Measurements from ENCODE around the gene XCL1.
"Not testable (repeated sequence)": the region's sequence is repeated elsewhere in the genome, so short reads cannot be mapped to it uniquely, and the experiment has no call there.

Gene XCL1

DNA sequence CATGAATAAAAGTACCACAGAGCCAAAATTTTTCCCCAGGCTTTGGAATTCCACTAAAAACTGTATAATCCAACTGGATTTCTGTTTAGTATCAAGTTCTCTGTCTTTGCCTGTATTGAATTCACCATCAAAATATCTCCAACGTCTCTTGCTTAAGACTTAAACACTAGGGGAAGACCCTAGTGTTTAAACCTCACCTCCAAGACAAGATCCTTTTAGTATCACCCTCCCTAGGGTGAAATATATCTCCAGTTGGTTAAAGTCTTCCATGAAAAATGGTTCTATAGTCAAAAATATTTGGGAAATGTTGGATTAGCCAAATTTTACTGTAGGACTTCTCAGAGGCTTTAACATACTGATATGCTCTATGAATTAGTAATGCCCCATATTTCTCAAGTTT lies 8.1 kb upstream of the XCL1 start:
- DNase-seq: no peak

GRCh38 chr1:168570652-168571051 lies 5.8 kb upstream of the XCL1 start:
- DNase-seq: no peak

DNA sequence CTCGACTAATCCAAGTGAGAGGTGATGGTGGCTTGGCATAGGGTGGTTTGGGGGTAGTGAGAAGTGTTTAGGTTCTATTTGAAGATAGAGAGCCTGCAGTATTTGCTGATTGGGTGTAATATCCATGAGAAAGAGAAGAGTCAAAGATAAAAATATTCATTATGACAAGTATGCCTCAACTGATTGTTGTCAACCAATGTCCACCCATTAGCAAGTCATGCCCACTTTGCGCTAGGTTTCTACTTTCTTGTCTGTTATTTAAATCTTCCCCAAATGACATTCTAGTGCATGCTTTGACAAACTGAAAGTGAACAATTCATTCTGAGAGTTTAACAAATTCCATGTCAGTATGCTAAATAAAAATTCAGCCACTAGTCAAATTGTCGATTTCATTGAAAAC lies 3.8 kb upstream of the XCL1 start:
- DNase-seq: no peak

DNA sequence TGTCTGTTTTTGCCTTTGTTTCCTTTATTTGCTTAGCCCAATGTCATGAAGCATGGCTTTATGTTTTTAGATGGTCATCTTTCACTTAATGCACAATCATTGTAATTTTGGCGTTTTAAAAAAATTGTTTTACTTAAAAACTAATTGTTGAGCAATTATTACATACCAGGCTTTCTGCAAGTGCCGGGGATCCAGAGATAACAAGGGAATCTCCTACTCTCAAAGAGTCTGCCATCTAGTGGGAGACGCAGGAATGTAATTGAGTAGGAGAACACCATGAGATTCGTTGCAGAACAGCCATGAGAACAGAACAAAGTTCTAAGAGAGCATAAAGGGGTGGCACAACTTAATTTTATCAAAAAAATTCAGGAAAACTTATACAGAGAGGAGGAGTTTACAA lies 2.2 kb upstream of the XCL1 start:
- DNase-seq: not testable (repeated sequence)

DNA sequence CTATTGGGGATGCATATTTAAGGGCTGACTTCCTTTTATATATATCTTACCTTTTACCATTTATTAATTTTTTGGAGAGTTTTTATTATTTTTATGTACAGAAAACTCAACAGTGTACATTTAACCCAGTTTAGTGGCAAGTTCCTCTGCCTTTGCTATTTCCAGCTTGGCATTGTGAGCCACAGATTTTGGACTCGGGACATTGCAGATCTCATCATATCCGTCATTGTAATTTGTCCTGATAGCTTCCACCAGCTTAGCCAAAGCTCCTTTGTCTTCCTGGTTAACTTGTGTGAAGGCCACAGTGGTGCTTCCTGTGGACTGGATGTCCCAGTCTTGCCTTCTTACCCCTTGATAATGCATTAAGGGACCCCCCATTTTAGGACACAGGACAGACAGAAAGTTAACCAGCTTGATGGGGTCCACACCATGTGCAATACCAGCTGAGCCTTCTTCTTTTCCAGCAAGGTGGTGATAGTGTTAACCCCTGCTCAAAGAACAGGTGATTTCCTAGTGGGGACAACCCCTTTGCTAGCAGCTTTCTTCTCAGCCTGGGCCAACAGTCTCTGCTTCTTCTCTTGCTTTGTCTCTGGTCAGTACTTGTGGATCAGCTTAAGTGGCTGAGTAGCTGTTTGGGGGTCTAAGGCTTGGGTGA lies 2.3 kb downstream of the XCL1 start:
- not testable (repeated sequence) for DNase-seq

GRCh38 chr1:168580290-168580689 lies 3.9 kb downstream of the XCL1 start:
- DNase-seq: not testable (repeated sequence)

DNA sequence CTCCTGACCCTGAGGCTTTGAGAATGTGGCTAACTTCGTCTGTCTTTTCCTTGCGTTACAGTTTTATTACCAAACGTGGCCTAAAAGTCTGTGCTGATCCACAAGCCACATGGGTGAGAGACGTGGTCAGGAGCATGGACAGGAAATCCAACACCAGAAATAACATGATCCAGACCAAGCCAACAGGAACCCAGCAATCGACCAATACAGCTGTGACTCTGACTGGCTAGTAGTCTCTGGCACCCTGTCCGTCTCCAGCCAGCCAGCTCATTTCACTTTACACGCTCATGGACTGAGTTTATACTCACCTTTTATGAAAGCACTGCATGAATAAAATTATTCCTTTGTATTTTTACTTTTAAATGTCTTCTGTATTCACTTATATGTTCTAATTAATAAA lies 4.6 kb downstream of the XCL1 start:
- not testable (repeated sequence) for DNase-seq

- no peak for DNase-seq
Observed at GRCh38 chr1:168581817-168582572, 5.6 kb downstream of the XCL1 start.

- no peak for DNase-seq
Observed at GRCh38 chr1:168582688-168583336, 6.4 kb downstream of the XCL1 start.

- no peak for DNase-seq
Observed at GRCh38 chr1:168583571-168583970, 7.2 kb downstream of the XCL1 start.

- DNase-seq: no peak
Observed at GRCh38 chr1:168585191-168585590, 8.8 kb downstream of the XCL1 start.

DNA sequence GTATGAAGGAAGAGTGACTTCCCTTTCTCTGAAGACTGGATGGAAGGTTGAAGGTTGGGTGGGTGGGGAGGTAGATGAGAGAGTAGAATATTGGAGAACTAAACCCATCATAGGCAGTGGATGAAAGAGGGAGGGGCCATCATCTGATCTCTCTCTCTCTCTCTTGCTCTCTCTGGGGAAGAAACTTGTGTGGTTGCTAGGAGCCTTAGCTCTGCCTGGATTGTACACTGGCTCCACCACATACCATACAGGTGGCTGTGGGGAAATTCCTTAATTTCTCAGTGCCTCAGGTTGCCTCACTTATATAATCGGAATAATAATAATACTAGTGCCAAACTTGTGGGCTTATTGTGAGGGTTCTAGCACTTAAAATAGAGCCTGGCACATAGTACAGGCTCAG lies 9.5 kb downstream of the XCL1 start:
- no peak for DNase-seq

GRCh38 chr1:168589167-168589566 lies 12.8 kb downstream of the XCL1 start:
- no peak for DNase-seq

GRCh38 chr1:168591066-168591465 lies 14.7 kb downstream of the XCL1 start:
- no peak for DNase-seq

GRCh38 chr1:168591641-168592250 lies 15.3 kb downstream of the XCL1 start:
- no peak for DNase-seq

- not testable (repeated sequence) for DNase-seq
Observed at GRCh38 chr1:168595403-168595802, 19.0 kb downstream of the XCL1 start.

DNA sequence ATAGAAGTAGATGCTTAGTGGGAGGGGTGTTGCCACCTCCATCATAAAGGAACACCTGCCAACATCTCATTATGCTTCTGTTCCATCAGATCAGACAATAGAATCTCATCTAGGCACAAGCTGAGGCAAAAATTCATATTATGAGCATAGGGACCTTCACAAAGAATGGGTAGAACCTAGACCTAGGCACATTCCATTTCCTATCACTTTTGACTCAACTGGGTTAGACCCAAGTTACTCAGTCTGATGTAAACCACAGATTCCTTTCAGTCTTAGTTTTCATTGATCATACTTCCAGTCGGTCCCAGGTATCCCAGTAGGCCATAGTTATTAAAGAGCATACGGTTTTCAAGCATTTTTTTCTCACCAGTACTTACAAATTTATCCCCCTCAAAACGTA lies 21.7 kb downstream of the XCL1 start:
- DNase-seq: no peak

DNA sequence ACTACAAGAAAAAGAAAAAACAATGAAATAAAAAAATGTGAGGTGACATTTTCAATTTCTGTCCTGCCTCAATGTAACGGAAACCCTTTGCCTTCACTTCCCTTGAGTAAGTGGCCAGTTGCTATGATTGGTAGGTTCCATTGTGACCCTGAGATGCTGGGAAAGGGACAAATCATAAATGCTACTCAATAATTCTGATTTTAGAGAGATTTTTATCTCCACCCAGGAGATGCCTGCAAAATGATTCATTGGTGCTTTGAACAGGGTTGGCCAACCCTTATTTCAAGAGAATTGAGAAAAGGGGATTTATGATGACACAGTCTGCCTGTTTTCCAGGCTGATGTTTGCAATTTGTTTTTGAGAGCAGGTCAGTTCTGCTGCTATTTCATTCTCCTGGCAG lies 22.5 kb downstream of the XCL1 start:
- no peak for DNase-seq

DNA sequence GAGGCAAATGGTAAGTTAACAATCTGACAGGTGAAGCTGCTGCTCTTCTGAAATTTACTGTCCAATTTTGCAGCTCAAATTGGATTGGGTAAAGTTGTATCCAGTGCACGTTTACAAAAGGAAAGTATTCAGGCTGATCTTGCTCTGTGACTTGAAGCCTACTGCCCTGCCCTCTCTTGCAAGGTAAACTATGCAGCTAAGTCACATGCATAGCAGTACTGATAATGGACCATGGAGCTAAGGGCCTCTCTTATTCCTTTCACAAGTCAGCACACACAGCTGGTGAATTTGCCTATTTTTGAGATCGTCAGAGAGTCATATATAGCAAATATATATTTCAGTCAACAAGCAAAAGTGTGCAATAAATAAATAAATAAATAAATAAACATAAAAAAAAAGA lies 23.2 kb downstream of the XCL1 start:
- no peak for DNase-seq

- DNase-seq: no peak
Observed at GRCh38 chr1:168601051-168601450, 24.6 kb downstream of the XCL1 start.

DNA sequence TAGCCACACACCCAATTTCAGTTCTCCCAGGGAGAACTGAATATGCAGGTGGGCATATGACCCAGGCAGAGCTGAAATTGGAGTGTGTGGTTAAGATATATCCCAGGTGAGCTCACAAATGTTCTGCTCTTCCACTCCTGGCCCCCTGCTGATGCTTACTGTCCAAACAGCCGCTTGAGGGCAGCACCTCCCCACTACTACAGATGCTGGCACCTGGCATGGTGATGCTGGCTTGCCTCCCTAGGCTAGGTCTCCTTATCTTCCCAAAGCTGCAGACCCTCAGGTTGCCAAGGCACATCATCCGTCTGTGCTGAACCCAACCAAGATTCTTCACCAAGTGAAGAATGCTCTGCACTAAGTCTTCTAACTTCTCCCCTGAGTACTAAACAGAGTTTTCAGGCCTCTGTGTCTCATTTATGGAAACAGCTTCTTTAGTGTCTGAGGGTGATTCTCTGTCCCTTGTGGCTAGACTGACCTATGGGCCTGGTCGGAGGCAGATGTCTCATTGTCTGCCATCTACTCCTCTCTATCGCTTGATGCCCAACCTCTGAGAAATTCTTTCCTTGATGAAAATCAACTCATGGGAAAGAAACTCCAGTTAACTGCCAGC lies 27.2 kb downstream of the XCL1 start:
- DNase-seq: peak; percentile 60

- DNase-seq: no peak
Observed at GRCh38 chr1:168605443-168605842, 29.0 kb downstream of the XCL1 start.

- no peak for DNase-seq
Observed at GRCh38 chr1:168606096-168606495, 29.7 kb downstream of the XCL1 start.

Measured in effector CD4-positive, alpha-beta T cell (primary cell).